Measurements from ENCODE around the gene PPDPF.

DNA sequence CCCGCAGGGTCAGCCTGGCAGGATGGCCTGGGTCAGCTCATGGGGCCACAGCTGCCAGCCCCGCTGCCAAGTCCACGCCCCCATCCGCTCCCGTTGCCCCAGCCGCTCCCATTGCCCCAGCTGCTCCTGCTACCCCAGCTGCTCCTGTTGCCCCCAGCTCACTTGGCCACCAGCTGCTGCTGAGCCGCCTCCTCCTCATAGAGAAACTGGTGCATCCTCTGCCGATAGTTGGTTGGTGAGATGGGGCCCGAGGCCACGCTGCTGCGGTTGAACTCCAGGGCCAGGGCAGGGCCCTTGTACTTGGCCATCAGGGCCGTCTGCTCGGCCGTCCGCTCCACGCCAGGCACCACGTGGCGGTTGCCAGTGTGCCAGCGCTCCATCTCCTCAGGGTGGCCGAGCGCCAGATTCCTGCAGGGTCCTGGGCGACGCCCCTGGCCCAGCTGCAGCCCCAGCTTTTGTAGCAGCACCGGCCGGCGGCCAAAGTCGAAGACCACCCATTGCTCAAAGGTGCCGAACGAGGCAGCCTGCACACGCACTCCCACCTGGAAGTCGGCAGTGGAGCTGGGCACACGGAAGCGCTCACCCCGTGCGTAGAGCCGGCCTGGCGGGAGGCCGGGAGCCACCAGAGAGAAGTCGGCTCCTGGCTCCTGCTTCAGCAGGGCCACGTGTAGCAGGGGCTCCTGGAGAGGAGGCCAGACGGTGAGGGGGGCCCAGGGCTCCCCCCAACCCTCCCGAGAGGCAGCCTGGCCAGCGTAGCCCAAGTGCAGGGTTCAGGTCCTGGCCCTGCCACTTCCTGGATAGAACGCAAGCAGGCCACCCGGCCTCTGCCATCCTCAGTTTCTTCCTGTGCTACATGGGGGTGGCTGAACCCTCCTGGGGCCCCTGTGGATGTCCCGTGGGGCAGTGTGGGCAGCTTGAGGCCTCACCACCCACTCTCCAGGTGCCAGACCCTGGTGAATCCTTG is 48.7 kb downstream of the PPDPF start:
- TF ChIP-seq HDAC2 (IDR thresholded peaks at IDR 0.05) (no peak), POLR2A (IDR thresholded peaks at IDR 0.05; ENCODE audit: low read length) (no peak), NR3C1 (IDR thresholded peaks at IDR 0.05) (no peak), HOXA7 (CRISPR knock-in tag; IDR thresholded peaks at IDR 0.05) (no peak), TP53 (CRISPR knock-in tag; IDR thresholded peaks at IDR 0.05) (no peak), JUN (IDR thresholded peaks at IDR 0.05) (no peak)
- TF ChIP-seq, protein P1, sequence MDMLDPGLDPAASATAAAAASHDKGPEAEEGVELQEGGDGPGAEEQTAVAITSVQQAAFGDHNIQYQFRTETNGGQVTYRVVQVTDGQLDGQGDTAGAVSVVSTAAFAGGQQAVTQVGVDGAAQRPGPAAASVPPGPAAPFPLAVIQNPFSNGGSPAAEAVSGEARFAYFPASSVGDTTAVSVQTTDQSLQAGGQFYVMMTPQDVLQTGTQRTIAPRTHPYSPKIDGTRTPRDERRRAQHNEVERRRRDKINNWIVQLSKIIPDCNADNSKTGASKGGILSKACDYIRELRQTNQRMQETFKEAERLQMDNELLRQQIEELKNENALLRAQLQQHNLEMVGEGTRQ (IDR thresholded peaks at IDR 0.05) = no peak
- TF ChIP-seq, protein P2, sequence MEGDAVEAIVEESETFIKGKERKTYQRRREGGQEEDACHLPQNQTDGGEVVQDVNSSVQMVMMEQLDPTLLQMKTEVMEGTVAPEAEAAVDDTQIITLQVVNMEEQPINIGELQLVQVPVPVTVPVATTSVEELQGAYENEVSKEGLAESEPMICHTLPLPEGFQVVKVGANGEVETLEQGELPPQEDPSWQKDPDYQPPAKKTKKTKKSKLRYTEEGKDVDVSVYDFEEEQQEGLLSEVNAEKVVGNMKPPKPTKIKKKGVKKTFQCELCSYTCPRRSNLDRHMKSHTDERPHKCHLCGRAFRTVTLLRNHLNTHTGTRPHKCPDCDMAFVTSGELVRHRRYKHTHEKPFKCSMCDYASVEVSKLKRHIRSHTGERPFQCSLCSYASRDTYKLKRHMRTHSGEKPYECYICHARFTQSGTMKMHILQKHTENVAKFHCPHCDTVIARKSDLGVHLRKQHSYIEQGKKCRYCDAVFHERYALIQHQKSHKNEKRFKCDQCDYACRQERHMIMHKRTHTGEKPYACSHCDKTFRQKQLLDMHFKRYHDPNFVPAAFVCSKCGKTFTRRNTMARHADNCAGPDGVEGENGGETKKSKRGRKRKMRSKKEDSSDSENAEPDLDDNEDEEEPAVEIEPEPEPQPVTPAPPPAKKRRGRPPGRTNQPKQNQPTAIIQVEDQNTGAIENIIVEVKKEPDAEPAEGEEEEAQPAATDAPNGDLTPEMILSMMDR (IDR thresholded peaks at IDR 0.05) = no peak

All from A549 (cell line).